LNCaP clone FGC (cell line): ENCODE measurements around the gene LRRC45.

Source experiments
- DNase-seq: peaks from one replicate; pipeline ENCODE4 v3.0.0-alpha.2; 2011; ENCODE audit warnings: low read depth
- H3K4me3 ChIP-seq: 2 replicates; pipeline ENCODE4 v1.5.1; 2011; ENCODE audit warnings: mild to moderate bottlenecking, low read depth, low read length, control low read depth
- CTCF ChIP-seq: IDR thresholded peaks from 2 replicates; pipeline ENCODE4 v1.5.1; 2012; ENCODE audit warnings: mild to moderate bottlenecking; ENCODE audit not compliant: control insufficient read depth, insufficient read depth; ENCODE audit errors: extremely low read depth

Gene LRRC45

GRCh38 chr17:82013772-82014321, 9.3 kb upstream of the LRRC45 start:
- H3K4me3 ChIP-seq = no peak overlapping the region
- DNase-seq = no peak
- no peak for TF ChIP-seq CTCF

DNA sequence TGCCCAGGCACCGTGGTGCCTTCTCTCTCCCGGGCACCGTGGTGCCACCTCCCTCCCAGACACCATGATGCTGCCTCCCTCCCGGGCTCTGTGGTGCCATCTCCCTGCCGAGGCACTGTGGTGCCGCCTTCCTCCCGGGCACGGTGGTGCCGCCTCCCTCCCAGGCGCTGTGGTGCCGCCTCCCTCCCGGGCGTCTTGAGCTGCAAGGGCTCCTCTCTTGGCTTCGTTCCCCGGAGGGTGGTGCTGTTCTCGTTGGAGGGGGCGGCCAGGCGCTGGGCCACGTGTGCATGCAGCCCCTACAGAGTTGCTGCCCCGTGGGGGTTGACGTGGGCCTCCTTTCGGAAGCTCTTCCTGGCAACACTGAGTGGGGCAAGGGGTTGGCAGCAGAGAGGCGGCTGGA, 8.7 kb upstream of the LRRC45 start:
- no peak for DNase-seq

DNA sequence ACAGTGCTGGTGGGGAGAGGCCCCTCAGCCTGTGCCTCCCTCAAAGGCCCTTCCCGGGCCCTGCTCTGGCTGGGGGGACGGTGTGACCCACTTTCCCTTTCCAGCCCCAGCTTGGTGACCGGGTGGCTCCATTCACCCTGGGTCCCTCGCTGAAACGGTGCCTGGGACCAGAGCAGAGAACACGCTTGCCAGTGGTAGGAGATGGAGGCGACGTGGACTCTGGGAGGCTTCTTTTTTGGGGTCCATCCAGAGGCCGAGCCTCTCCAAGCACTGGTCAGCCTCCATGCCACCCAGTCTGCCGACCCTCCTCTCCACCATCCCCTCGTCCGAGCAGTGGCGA, 8.2 kb upstream of the LRRC45 start:
- no peak for DNase-seq
- TF ChIP-seq CTCF = no peak

More for the DNA sequence above, 8.7 kb upstream of the LRRC45 start:
- H3K4me3 ChIP-seq = no peak overlapping the region
- TF ChIP-seq CTCF = no peak

GRCh38 chr17:82015311-82015971, 7.7 kb upstream of the LRRC45 start:
- TF ChIP-seq CTCF = no peak
- DNase-seq = no peak
- H3K4me3 ChIP-seq = no peak overlapping the region

More for the DNA sequence above, 8.2 kb upstream of the LRRC45 start:
- H3K4me3 ChIP-seq = no peak overlapping the region

DNA sequence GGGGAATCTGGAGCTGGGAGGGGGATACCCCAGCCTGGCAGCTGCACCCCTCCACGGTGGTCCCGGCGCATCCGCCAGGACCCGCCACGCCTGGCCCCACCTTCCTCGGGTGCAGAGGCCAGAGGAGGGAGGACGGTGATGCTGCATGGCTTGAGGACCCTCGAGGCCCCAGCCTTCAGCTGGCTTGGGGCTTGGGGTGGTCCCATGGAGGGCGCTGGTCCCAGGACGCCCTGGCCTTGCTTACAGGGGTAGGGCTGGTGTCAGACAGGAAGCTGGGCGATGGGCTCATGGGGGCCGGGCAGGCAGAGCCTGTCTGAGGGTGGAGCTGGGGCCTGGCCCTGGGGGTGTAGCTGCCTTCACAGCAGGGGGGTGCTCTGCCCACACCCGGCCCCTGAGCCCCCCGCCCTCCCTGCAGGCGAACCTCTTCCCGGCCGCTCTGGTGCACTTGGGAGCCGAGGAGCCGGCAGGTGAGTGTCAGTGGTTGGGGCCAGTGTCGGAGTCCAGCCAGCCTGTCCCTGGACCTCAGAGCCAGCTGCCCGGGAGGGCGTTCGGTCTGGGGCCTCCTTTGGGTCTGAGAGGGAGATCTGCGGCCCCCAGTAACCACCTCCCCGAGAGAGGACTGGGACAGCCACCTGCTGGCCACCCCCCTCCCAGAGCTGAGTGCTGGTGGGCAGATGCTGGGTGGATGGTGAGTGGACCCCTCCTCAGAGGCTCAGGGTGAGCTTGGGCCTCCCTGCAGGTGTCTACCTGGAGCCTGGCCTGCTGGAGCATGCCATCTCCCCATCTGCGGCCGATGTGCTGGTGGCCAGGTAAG, 6.8 kb upstream of the LRRC45 start:
- no peak overlapping the region for H3K4me3 ChIP-seq
- TF ChIP-seq CTCF = no peak
- no peak for DNase-seq

DNA sequence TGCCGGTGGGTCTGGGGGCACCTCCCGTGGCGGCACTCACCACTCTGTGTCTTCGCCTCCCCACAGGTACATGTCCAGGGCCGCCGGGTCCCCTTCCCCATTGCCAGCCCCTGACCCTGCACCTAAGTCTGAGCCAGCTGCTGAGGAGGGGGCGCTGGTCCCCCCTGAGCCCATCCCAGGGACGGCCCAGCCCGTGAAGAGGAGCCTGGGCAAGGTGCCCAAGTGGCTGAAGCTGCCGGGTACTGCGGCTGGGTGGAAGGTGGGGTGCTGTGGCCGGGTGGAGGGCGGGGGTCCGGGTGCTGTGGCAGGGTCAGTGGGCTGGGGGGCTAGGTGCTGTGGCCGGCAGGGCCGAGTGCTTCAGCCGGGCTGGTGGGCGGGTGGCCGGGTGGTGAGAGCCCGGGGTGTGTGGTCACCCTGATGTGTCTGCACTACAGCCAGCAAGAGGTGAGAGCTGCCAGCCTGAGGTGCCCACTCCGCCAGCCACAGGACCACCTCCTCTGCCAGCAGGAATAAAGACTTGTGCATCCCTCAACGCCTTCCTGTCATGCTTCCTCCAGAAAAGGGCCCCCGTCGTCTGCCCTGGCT, 6.1 kb upstream of the LRRC45 start:
- TF ChIP-seq CTCF = no peak
- H3K4me3 ChIP-seq = no peak overlapping the region
- no peak for DNase-seq
